COLO668 (cell line): Measurements from ENCODE around the gene USH1G.
"Not testable (repeated sequence)": the region's sequence is repeated elsewhere in the genome, so short reads cannot be mapped to it uniquely, and the experiment has no call there.

Experiments
- DNase-seq: peaks from one replicate; lab custom pipeline; 2025; ENCODE audit not compliant: unreplicated experiment; lab: John Stamatoyannopoulos, UW

USH1G gene

DNA sequence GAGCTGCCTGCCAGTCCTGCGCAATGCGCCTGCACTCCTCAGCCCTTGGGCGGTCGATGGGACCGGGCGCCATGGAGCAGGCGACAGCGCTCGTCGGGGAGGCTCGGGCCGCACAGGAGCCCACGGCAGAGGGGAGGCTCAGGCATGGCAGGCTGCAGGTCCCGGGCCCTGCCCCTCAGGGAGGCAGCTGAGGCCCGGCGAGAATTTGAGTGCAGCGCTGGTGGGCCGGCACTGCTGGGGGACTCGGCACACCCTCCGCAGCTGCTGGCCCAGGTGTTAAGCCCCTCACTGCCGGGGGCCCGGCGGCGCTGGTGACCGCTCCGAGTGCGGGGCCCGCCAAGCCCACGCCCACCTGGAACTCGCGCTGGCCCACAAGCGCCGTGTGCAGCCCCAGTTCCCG, 16.0 kb downstream of the USH1G start:
- no peak for DNase-seq

DNA sequence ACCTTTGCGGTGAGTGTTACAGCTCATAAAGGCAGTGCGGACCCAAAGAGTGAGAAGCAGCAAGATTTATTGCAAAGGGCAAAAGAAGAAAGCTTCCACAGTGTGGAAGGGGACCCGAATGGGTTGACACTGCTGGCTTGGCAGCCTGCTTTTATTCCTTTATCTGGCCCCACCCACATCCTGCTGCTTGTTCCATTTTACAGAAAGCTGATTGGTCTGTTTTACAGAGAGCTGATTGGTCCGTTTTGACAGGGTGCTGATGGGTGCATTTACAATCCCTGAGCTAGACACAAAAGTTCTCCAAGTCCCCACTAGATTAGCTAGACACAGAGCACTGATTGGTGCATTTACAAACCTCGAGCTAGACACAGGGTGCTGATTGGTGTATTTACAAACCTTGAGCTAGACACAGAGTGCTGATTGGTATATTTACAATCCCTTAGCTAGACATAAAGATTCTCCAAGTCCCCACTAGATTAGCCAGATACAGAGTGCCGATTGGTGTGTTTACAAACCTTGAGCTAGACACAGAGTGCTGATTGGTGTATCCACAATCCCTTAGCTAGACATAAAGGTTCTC, 16.8 kb downstream of the USH1G start:
- not testable (repeated sequence) for DNase-seq

DNA sequence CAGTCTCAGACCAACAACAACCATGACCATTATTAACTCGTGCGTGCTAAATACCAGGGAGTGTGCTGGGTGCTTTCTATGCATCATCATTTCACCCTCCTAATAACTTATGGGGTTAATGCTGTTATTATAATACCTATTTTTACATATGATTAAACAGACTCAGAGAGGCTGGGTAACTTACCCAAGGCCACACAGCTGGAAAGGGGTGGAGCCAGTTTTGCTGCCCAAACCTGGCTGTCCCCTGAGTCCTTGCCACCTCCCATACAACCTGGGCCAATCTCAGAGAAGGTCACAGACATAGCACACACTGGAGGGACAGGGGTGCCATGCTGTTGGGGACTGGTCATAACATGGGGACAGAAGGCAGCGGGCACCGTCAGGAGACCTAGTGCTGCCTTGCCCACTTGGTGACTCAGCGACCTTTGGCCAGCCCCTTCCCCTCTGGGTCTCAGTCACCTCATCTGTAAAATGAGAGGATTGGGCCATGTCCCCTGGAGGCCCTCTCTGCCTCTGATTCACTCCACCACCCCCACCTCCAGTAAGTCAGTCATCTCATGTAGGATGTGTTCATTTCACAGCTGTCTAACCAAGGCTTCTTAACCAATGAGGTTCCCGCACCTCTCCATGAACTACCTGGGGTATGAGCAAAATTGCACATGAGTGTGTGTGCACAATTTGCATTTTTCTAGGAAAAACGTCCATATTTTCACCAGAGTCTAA, 18.2 kb downstream of the USH1G start:
- no peak for DNase-seq

DNA sequence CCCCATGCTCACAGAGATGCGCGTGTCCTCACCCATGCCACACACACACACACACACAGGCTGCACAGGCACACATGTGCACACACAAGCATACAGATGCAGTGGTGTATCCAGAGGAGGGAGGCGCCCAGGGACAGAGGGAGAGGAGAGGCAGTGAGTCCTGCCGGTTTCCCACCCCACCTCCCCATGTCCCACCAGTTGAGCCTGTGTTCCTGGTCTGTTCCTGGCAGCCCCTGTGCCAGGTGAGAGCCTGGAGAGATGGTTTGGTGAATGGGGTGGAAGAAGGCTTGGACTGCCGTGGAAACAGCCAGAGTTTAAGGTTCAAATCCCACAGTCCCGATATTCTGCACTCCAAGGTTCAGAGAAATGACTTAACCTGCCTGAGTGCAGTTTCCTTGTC, 19.4 kb downstream of the USH1G start:
- no peak for DNase-seq

DNA sequence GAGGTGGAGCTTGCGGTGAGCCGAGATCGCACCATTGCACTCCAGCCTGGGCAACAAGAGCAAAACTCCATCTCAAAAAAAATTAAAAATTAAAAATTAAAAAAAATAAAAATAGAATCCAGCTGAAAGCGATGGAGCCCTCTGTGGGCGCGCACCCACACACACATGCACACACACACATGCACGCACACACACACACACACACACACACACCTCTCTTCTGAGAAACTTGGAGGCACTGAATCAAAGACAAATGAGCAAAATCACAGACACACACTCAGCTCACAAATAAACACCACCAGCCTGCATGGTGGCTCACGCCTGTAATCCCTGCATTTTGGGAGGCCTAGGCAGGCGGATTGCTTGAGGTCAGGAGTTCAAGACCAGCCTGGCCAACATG, 20.0 kb downstream of the USH1G start:
- no peak for DNase-seq

DNA sequence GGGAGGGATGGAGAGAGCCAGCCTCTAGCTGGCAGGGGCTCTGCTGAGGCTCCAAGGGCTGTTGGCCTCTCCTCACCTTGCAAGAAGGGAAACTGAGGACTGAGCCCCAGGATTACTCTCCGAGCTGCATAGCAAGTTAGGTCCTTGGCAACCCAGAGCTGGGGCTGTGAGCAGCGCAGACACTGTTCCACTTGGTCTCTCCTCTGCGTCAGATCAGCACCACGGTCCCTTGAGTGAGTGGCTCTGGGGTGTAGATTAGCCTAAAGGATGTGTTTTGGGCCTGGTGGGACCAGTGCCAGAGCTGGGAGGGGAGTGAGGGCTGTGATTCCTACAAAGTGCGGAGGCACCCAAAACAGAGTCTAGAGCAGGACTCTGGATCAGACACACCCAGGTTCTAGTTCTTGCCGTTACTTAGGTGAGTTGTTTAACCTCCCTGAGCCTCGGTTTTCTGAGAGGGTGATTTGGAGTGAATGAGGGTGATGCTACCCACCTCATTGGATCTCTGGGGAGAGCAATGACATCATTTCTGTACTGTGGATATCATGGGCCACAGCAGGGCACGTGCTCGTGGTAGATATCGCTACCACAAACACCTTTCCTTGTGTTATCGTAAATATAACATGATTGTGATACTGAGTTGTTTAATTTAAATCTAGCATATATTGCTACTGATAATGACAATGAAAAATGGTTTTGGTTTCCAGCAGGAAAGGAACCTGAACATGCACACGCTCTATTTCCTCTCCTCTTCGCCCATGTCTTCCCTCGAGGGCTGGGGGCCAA, 21.5 kb downstream of the USH1G start:
- DNase-seq = no peak

DNA sequence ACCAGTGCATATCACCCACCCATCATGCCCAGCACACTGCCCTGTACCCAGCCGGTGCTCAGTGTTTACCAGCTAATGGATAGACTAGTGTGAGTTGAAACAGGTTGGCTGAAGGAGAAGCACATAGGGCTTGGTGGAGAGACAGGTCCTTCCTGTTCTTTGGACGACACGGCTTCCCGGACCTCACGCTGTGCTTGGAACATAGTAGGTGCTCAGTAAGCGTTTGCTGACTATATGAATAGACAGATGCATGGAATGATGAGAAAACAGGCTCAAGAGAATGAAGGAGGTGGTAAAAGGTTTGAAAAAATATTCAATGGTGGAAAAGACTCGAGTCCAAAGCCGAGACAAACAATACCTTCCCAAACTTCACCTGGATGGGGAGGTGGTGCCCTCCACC, 22.8 kb downstream of the USH1G start:
- DNase-seq = no peak

DNA sequence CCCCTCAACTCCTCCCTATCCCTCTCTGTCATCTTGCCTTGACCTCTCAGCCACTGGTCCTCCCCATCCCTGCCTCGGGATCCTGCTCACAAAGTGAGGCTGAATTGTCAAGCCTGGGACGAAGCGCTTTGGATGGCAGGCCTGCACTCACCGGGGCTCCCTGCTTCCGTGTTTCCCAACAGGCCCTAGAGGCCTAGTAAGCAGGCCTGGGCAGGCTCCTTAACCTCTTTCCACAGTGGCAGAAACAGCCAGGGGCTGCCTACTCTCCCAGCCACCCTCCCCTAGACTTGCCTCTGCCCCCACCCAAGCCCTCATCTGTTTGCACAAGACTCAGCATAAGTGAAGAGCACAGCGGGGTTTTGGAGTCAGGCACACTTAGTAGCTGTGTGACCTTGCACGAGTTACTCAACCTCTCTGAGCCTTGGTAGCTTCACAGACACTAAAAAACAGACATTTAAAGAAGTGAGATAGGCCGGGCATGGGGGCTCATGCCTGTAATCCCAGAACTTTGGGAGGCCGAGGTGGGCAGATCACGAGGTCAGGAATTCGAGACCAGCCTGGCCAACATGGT, 24.6 kb downstream of the USH1G start:
- no peak for DNase-seq

DNA sequence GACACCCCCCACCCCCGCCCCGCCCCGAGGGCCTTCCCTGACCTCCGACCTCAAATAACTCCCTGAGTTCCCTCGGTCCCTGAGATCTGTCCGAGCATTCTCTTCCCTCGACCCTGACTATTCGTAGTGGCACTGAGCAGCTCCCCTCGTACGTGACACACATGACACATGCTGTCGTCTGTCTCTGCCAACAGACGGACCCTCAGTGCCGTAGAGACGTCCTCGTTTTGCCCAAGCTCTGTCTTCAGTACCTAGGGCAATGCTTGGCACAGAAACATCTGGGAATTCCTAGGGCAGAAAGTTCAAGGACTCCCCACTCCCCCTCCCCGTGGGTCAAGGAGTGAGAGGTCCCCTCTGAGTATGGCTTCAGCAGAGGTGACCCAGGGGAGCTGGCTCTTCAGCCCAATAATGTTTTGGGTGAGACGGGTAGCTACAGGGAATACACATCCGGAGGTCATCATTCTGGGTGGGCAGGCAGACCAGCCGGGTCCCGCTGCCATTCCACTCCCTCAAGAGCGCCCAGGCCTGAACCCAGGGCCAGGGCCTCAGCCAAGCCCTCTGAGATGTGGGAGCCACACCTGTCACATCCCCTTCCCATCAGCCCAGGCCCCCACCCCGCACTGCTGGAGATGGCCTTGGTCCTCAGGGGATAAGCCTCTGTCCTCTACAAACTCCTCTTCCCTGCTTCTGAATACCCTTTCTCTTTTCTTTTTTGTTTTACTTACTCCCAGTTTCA, 29.0 kb downstream of the USH1G start:
- DNase-seq = no peak

DNA sequence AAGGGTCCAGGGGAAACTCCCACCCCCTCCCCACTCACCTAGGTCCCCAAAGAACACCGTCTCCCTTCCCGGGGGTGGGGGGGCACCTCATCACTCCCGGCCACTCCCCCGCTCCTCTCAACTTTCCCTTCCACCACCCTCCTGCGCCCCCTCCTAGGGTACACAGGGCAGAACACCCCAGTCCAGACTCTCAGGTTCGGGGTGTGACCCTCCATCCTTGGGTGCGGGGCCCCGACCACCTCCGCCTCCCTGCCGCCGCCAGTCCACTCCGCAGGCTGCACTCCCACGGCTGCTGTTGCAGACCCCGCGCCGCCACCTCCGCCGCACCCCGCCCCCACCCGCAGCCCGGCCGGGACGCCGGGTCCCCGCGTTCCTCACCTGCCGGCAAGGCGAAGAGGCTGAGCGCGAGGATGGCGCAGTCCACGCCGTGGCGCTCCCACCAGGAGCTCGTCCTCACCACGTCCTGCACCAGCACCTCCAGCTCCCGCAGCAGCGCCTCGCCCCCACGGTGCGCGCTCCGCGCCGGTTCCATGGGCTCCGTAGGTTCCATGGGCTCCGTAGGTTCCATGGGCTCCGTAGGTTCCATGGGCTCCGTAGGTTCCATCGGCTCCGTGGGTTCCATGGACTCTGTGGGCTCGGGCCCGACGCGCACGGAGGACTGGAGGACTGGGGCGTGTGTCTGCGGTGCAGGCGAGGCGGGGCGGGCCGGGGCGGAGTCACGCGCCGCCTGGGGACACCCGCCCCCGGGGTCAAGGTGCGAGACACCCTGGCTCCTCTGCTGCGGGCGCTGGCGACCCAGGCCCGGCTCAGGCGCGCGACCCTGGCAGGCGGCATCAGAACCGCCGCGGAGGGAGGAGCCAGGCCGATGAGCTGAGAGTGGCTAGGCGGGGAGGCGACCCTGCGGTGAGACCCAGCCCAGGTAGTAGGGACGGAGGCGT, 29.8 kb downstream of the USH1G start, which contains the start of gene FADS6:
Gene FADS6 (minus strand): TSS at position 660 of the 938 bp plus-strand sequence. CDS start 38 bp downstream, at position 622.
- DNase-seq = no peak

DNA sequence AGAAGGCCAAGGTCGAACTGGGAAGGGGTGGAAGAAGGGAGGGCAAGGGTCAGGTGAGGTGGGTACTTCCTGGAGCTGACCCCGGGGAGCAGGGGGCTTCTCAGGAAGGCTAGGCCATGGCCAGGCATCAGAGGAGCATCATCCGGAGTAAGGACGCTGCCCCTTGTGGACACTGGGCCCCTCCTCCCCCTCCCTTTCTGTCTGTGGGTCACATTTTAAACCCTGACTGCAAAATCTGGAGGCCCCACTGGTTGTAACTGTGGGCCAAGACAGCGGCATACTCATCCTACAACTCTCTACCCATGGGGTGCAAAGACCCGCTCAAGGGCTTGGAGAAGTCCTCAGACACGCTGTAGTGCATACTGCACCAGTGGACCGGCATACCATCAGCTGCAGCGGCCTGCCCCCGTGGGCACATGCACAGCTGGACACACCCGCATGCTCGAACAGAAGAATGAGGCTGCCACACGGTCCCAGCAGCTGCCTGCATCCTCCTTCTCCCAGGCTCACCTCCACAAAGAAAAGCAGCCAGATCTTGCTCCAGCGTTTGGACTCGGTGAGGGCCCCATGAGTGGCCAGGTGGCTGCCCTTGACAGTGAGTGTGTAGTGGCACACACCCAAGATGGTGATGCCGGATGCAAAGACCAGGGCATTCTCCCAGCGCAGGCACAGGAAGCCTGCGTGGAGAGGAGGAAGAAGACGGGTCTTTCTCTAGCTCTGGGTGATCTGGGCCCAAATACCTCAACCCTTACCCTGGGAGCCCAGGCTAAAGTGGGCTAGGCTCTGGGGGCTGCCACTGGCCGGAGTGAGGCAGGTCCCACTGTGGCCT, 30.8 kb downstream of the USH1G start:
- peak; percentile 3 for DNase-seq

DNA sequence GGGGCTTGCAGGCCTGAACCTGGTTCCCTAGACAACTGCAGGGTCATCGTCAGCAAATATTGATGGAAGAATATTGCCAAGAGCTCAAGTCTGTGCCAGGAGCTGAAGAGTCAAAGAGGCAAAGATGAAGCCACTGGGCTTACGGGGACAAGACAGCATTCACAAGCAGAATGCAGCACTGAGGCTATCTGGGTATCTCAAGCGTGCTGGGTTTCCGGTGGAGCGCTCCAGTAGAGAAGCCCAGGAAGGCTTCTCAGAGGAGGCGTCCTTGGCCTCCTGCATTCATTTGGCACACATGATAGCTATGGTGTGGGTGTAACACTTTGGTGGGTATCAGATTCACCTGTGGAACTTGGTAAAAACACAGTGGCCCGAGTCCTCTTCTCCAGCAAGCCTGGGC, 32.5 kb downstream of the USH1G start:
- DNase-seq = no peak

DNA sequence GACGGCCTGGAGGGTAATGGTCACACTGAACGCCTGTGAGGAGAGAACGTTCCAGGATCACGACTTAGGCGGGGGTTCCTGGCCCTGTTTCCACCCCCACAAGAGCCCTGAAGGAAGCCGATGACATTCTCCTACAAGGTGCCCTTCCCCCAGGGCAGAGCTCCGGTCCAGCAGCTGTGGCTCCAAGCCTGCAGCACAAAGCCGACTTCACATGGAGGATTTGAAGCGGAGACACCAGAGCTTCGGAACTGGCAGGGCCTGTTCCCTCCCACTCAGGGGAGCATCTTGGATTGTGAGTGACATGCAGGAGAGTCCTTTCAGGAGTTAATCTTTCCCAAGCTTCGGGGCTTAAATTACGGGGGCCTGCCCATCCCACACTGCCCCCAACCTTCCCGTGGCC, 34.6 kb downstream of the USH1G start:
- DNase-seq = no peak

DNA sequence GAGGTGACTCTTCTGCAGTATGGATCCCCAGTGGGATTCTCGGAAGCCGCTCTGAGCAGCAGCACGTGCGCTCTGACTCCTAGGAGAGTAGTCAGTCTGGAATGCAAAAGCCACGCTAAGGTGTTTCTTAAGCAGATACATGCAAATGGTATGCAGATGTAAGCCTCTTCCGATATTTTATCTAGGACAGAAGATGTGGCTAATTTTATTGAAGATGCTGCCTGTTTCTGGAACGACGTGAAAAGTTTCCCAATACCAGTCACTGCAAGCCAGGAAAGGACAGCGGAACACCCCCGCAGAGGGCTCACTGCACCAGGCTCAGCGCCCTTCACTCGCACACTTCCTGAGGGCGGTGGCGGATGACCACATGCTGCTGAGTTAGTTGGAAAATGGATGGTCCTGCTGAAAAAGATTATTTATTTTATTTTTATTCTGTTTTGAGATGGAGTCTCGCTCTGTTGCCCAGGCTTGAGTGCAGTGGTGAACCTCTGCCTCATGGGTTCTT, 39.8 kb downstream of the USH1G start:
- no peak for DNase-seq

DNA sequence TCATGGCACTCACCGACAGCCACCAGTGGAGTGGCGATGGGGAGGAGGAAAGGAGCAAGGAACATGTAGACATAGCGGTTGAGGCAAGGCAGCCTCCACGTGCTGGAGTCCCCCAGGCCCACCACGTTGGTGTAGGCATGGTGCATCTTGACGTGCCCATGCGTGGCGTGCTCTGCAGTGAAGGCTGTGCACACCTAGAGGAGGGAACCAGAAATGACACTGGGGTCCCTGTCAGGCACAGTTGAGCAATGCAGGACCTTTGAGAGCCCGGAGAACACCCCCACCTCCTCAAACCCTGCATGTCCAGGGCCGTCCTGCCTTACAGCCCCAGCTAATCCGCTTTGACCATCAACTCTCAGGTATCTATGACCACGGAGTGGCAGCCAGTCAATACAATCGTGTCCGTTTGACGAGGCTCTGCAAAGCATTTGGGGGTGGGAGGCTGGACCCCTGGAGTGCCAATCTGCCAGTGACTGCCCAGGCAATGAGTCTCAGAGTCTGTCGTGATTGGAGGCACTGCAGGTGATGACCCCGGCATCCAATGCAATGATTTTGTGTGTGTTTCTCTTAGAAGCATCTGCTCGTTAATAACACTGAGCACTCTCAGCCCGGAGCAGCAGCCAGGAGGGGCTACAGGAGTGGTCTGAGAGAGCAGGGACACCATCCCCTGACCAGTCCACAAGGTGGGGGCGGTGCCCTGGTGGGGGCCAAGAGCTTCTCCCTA, 40.4 kb downstream of the USH1G start:
- no peak for DNase-seq

DNA sequence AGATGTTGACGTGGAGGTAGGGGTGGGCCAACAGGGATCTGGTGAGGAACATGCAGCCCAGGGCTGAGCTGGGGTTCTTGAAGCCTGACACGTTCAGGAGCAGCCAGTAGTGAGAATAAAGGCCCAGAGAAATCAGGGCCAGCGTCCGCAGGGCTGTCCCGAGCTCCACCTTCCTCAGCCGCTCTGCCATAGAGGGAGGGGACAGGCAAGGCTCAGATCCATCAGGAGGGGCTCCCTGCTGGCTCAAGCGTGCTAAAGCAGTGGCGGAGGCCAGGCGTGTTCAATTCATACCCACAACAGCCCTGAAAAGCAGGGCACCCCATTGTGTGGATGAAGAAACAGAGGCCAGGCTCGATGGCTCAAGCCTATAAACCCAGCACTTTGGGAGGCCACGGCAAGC, 42.0 kb downstream of the USH1G start:
- no peak for DNase-seq

DNA sequence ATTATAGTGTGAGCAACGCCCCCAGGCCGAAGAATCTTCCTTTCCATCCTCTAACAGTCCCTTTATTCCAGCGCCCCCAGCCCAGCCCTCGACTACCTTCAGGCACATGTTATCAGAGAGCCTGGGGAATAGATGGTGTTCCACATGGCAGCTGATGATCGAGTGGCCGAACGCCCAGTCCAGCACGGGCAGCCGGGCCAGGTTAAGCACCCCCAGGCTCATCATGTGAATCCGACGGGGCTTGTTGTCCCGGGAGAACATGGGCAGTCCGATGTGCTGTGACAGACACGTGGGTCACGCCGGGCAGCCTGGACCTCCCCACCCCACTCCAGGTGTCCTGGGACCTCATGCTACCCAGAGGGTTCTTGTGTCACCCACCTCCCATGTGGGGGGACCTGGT, 43.7 kb downstream of the USH1G start:
- DNase-seq = no peak

DNA sequence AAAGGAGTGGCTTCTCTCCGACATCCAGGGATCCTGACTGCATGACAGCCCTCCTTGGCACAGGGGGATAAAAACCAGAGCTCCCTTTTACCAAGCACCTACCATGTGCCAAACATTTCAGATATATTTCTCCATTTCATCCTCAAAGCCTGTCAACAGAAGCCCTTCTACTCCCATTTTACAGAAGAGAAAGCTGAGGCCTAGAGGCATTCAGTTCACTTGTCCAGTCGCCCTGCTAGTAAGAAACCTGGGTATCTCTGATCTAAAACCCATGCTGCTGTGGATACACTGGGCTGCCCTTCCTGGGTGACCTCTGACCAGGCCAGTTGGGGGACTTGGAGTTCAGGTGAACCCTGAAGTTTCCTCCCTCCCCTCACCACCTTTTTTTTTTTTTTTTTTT, 44.4 kb downstream of the USH1G start:
- no peak for DNase-seq
